H1 (cell line): ENCODE data around the gene LINC01488. TPM values are rescaled to one million over a fixed set of nuclear protein-coding genes. Genes with fewer than 3 reads are reported as not detected.

Experiments
- CTCF ChIA-PET: fragments of 300-600 bp; sonication (Branson Sonifier 250); formaldehyde crosslinking; loops from one replicate; lab custom pipeline; 2021; ENCODE audit not compliant: partially characterized antibody; lab: Charles Lee
- POLR2A ChIA-PET: fragments of 300-600 bp; sonication (Branson Sonifier 250); formaldehyde crosslinking; loops from one replicate; lab custom pipeline; 2021; ENCODE audit warnings: inconsistent platforms; ENCODE audit not compliant: partially characterized antibody; lab: Charles Lee
- DNase-seq, 2 experiments: peaks; one replicate each; pipeline versions ENCODE4 v3.0.0 to v3.0.0-alpha.2; 2010 to 2022; ENCODE audit warnings: low spot score in 2 of 2, low read depth in 1 of 2, mixed read lengths in 1 of 2
- FAIRE-seq: peaks from 2 replicates; lab custom pipeline; 2011; peaks lifted over from hg19 to GRCh38; lab: Jason Lieb, UNC
- H2AFZ ChIP-seq: 2 replicates; pipeline ENCODE4 v1.8.1; 2012; ENCODE audit warnings: low read length, inconsistent platforms
- H2AK5ac ChIP-seq: 2 replicates; pipeline ENCODE4 v1.6.1; 2013; ENCODE audit warnings: low read depth, low read length
- H2BK120ac ChIP-seq: replicated peaks from 2 replicates; pipeline ENCODE3; 2013; ENCODE audit warnings: low read depth, low read length, inconsistent platforms
- H2BK12ac ChIP-seq: 2 replicates; pipeline ENCODE4 v1.6.1; 2013; ENCODE audit warnings: low read depth, low read length
- H2BK15ac ChIP-seq: 2 replicates; pipeline ENCODE4 v1.6.1; 2013; ENCODE audit warnings: low read length
- H2BK20ac ChIP-seq: 2 replicates; pipeline ENCODE4 v1.6.1; 2013; ENCODE audit warnings: low read length
- H2BK5ac ChIP-seq: 2 replicates; pipeline ENCODE4 v1.6.1; 2013; ENCODE audit warnings: low read depth, low read length
- H3K14ac ChIP-seq: 2 replicates; pipeline ENCODE4 v1.6.1; 2013; ENCODE audit warnings: inconsistent platforms; ENCODE audit not compliant: insufficient read length
- H3K18ac ChIP-seq: 2 replicates; pipeline ENCODE4 v1.6.1; 2013; ENCODE audit warnings: low read length; ENCODE audit errors: extremely low read depth
- H3K23ac ChIP-seq: 2 replicates; pipeline ENCODE4 v1.6.1; 2013; ENCODE audit warnings: inconsistent platforms; ENCODE audit not compliant: insufficient read length
- H3K23me2 ChIP-seq: 2 replicates; pipeline ENCODE4 v1.6.1; 2013; ENCODE audit warnings: low read depth, low read length
- H3K27ac ChIP-seq: 2 replicates; pipeline ENCODE4 v1.6.1; 2011; ENCODE audit warnings: low read depth, low read length, inconsistent platforms
- H3K27me3 ChIP-seq, 4 experiments: replicated peaks in 1 of 4; 1 replicate in 1 of 4; 2 replicates in 3 of 4; pipeline versions ENCODE4 v1.6.1 to v1.8.1; 2011 to 2013; ENCODE audit warnings: low read length in 3 of 4, mild to moderate bottlenecking in 3 of 4, inconsistent platforms in 2 of 4, mixed read lengths in 2 of 4, moderate library complexity in 1 of 4; ENCODE audit not compliant: control insufficient read depth in 3 of 4, insufficient read depth in 3 of 4; ENCODE audit errors: extremely low read depth in 1 of 4
- H3K36me3 ChIP-seq, 4 experiments: 2 replicates each; pipeline versions ENCODE4 v1.6.1 to v1.8.1; 2011 to 2013; ENCODE audit warnings: mild to moderate bottlenecking in 4 of 4, low read length in 3 of 4, moderate library complexity in 2 of 4, control low read depth in 1 of 4, inconsistent platforms in 1 of 4; ENCODE audit not compliant: insufficient read depth in 4 of 4, control insufficient read depth in 2 of 4
- H3K4ac ChIP-seq: replicated peaks from 2 replicates; pipeline ENCODE3; 2013; ENCODE audit warnings: low read length, low read depth, mixed read lengths, inconsistent platforms; ENCODE audit not compliant: insufficient read length
- H3K4me1 ChIP-seq, 4 experiments: replicated peaks in 1 of 4; 1 replicate in 1 of 4; 2 replicates in 3 of 4; pipeline versions ENCODE4 v1.6.1 to v1.8.1; 2011 to 2013; ENCODE audit warnings: low read length in 3 of 4, inconsistent platforms in 2 of 4, mixed read lengths in 1 of 4; ENCODE audit not compliant: insufficient read depth in 4 of 4, control insufficient read depth in 3 of 4
- H3K4me2 ChIP-seq, 2 experiments: 2 replicates each; pipeline versions ENCODE4 v1.6.1 to v1.8.1; 2011 to 2013; ENCODE audit warnings: low read depth in 2 of 2, low read length in 2 of 2, control low read depth in 1 of 2, inconsistent platforms in 1 of 2, mild to moderate bottlenecking in 1 of 2; ENCODE audit not compliant: insufficient read depth in 1 of 2
- H3K4me3 ChIP-seq, 4 experiments: fragments of 200-600, 300-600 bp in 1 of 4; sonication (generic), shearing (Covaris generic), sonication (Bioruptor Twin) in 1 of 4; 2 replicates each; pipeline versions ENCODE4 v1.5.1 to v1.8.1; 2011 to 2016; ENCODE audit warnings: low read length in 4 of 4, low read depth in 3 of 4, control low read depth in 2 of 4, inconsistent platforms in 2 of 4, mild to moderate bottlenecking in 2 of 4, mixed read lengths in 1 of 4, moderate library complexity in 1 of 4; ENCODE audit not compliant: insufficient read depth in 2 of 4; ENCODE audit errors: extremely low read depth in 1 of 4
- H3K56ac ChIP-seq: replicated peaks from 2 replicates; pipeline ENCODE3; 2013; ENCODE audit warnings: low read depth, mild to moderate bottlenecking, mixed read lengths, low read length, inconsistent platforms; ENCODE audit not compliant: insufficient read length
- H3K79me1 ChIP-seq: 2 replicates; pipeline ENCODE4 v1.6.1; 2013; ENCODE audit warnings: low read depth, low read length, control low read depth
- H3K79me2 ChIP-seq, 2 experiments: 2 replicates each; pipeline versions ENCODE4 v1.6.1 to v1.8.1; 2012 to 2013; ENCODE audit warnings: low read length in 2 of 2, mild to moderate bottlenecking in 2 of 2, inconsistent platforms in 1 of 2; ENCODE audit not compliant: insufficient read depth in 2 of 2, control insufficient read depth in 1 of 2
- H3K9ac ChIP-seq, 4 experiments: replicated peaks in 1 of 4; 1 replicate in 1 of 4; 2 replicates in 3 of 4; pipeline versions ENCODE4 v1.6.1 to v1.8.1; 2011 to 2013; ENCODE audit warnings: low read depth in 3 of 4, low read length in 3 of 4, control low read depth in 2 of 4, mild to moderate bottlenecking in 2 of 4, moderate library complexity in 2 of 4, inconsistent platforms in 1 of 4; ENCODE audit errors: extremely low read depth in 1 of 4
- H3K9me3 ChIP-seq, 2 experiments: 2 replicates each; pipeline versions ENCODE4 v1.6.1 to v1.8.1; 2012 to 2013; ENCODE audit warnings: mild to moderate bottlenecking in 2 of 2, moderate library complexity in 2 of 2, control low read depth in 1 of 2, inconsistent platforms in 1 of 2, low read depth in 1 of 2, low read length in 1 of 2, mixed read lengths in 1 of 2; ENCODE audit not compliant: insufficient read depth in 2 of 2
- H4K20me1 ChIP-seq, 2 experiments: replicated peaks in 1 of 2; 2 replicates each; pipeline versions ENCODE3 to v1.8.1; 2011 to 2013; ENCODE audit warnings: inconsistent platforms in 2 of 2, low read length in 2 of 2, mild to moderate bottlenecking in 1 of 2; ENCODE audit not compliant: insufficient read depth in 2 of 2, control insufficient read depth in 1 of 2
- H4K5ac ChIP-seq: 2 replicates; pipeline ENCODE4 v1.6.1; 2013; ENCODE audit warnings: low read length, low read depth, mixed read lengths, inconsistent platforms; ENCODE audit not compliant: insufficient read length
- H4K8ac ChIP-seq: 2 replicates; pipeline ENCODE4 v1.8.0; 2013; ENCODE audit warnings: mild to moderate bottlenecking, moderate library complexity, low read length, inconsistent platforms; ENCODE audit not compliant: insufficient read depth; ENCODE audit errors: extremely low read depth
- H4K91ac ChIP-seq: replicated peaks from 2 replicates; pipeline ENCODE3; 2013; ENCODE audit warnings: low read length, mixed read lengths, inconsistent platforms; ENCODE audit not compliant: insufficient read length
- TAF1 ChIP-seq: IDR thresholded peaks from 2 replicates; pipeline ENCODE4 v1.6.1; 2011; ENCODE audit warnings: mild to moderate bottlenecking, low read depth, low read length
- TCF12 ChIP-seq: IDR thresholded peaks from 2 replicates; pipeline ENCODE4 v1.6.1; 2011; ENCODE audit warnings: low read depth, mild to moderate bottlenecking, low read length
- WGBS, 2 experiments: shearing (Covaris generic) in 1 of 2; methylation state at CpG; one replicate each; pipeline versions ENCODE4 v1.1.6 to v1.1.7; 2013 to 2015; ENCODE audit warnings: low lambda C conversion rate in 2 of 2, mixed read lengths in 2 of 2, inconsistent platforms in 1 of 2, low coverage in 1 of 2, missing lambda C conversion rate in 1 of 2; ENCODE audit not compliant: insufficient replicate concordance in 2 of 2, insufficient coverage in 1 of 2, insufficient read length in 1 of 2; ENCODE audit errors: extremely low coverage in 1 of 2, missing lambda C conversion rate in 1 of 2; 5-methylcytosine and 5-hydroxymethylcytosine counted together
- polyA plus RNA-seq, 7 experiments: library from polyadenylated mRNA; depleted of rRNA in 3 of 7; stranded (reverse) in 5 of 7; unstranded in 2 of 7; fragments of >200 nt in 5 of 7; fragments of 200-250 nt in 2 of 7; gene quantifications; 1 replicate in 5 of 7; 2 replicates in 1 of 7; 4 replicates in 1 of 7; pipeline versions ENCODE4 v1.2.1 to v1.2.3, GENCODE V29; 2011 to 2013; ENCODE audit warnings: missing spikeins in 2 of 7, mixed read lengths in 2 of 7
- total RNA-seq: library from RNA; stranded (reverse); fragmentation: NEBNext Ultra II Directional; extraction: Animal tissue kit (Norgen Biotek cat#: 25700); gene quantifications from 2 replicates; pipeline ENCODE4 v1.2.1, GENCODE V29; 2021

Gene LINC01488
- total and polyA plus RNA-seq, 2 of the 8 experiments (the other 6 are each of a cell fraction or from before 2014, with no cell fraction given), result not detected

DNA sequence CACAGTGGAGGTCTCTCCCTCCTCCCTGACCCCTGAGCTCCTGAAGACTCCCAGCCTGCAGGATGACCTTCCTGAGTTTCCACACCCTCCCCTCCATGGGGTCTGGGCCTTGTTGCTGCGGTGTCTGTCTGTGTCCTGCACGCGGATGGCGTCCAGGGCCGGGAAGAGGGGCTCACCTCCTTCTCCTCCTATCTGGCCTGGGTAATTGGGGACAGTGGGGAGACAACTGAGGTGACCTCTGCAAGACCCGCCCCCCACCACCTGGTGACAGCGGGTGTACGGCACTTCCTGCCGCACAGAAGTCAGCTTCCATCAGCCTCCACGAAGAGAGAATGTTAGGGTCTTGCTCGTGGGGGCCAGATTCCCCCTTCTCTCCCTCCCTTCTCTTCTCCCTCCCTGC lies 31.7 kb downstream of the LINC01488 start:
- H3K14ac ChIP-seq, result no peak overlapping the region
- 0 out of 2 replicates have a peak overlapping the region, but pooled peaks have one; percentile 50 for H2BK12ac ChIP-seq
- peaks cover 0 to 4% (median 0%) of the 10 kb centered on the region in 4 experiments; a peak in 2 of 7 replicates for H3K4me1 ChIP-seq
- no peak overlapping the region for H4K8ac ChIP-seq
- no peak overlapping the region for H3K23ac ChIP-seq
- peaks cover 5 to 6% of the 10 kb centered on the region in 2 experiments; a peak in 3 of 4 replicates for H3K9me3 ChIP-seq
- ChIA-PET POLR2A (interaction anchor here (1.4 kb wide), 1 partner anchor 8 kb away, joined by 4 read pairs; no protein-coding TSS in a partner anchor), CTCF (interaction anchor here (1.3 kb wide), 1 partner anchor 8 kb away, joined by 3 read pairs; no protein-coding TSS in a partner anchor)
- no peak overlapping the region for H3K56ac ChIP-seq
- no peak overlapping the region for H3K4ac ChIP-seq
- H4K5ac ChIP-seq, result no peak overlapping the region
- DNase-seq (no peak), FAIRE-seq (no peak)
- H3K9ac ChIP-seq, result no peak overlapping the region
- H3K4me2 ChIP-seq, result no peak overlapping the region
- no peak overlapping the region for H2BK120ac ChIP-seq
- no peak overlapping the region for H2BK20ac ChIP-seq
- no peaks in the 10 kb centered on the region; a peak in 1 of 7 replicates for H3K27me3 ChIP-seq
- H4K20me1 ChIP-seq, result no peaks in the 10 kb centered on the region
- H2AFZ ChIP-seq, result no peak overlapping the region; the same call in 1 of the 2 replicates
- H3K18ac ChIP-seq, result no peak overlapping the region; the same call in 1 of the 2 replicates
- H3K23me2 ChIP-seq, result no peaks in the 10 kb centered on the region
- no peaks in the 10 kb centered on the region for H3K79me2 ChIP-seq
- H2BK5ac ChIP-seq, result no peak overlapping the region; the same call in 1 of the 2 replicates
- no peak overlapping the region for H3K27ac ChIP-seq
- no peaks in the 10 kb centered on the region; a peak in 1 of 8 replicates for H3K36me3 ChIP-seq
- H2AK5ac ChIP-seq, result no peak overlapping the region
- no peak overlapping the region for H2BK15ac ChIP-seq
- H4K91ac ChIP-seq, result no peak overlapping the region
- 94% methylated on average over 7 of the region's 11 CpGs; no CpG with 5 or more reads in 1 of the 2 experiments for WGBS, 2 experiments
- H3K4me3 ChIP-seq, result no peak overlapping the region
- H3K79me1 ChIP-seq, result no peaks in the 10 kb centered on the region
- TF ChIP-seq TAF1, result no peak
- no peak for TF ChIP-seq TCF12
